ENCODE measurements around the gene GAS2L2. TPM values are rescaled to one million over a fixed set of nuclear protein-coding genes. Genes with fewer than 3 reads are reported as not detected.

Gene GAS2L2
- total and polyA plus RNA-seq, 2 of the 8 experiments (the other 6 are each of a cell fraction or from before 2014, with no cell fraction given): 0.09 to 0.13 TPM

DNA sequence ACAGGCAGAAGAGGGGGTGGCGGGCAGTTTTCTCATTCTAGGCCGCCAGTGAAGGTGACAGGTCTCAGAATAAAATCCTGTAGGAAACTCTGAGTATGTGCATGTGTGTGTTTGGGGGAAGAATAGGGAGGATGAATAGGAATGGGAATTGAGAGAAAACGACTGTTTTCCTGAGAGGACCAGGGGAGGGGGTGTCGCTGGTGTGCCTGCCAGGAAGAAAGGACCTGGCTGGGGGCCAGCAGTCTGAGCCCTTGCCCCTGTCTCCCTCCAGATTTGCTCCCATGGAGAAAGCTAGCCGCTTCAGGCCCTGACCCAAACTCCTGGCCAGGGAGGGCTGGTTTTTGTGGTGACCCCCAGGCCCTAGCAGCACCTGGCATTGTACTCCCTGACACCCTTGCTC is 22.0 kb upstream of the GAS2L2 start:
- Histone ChIP-seq H3K56ac (replicated peaks; ENCODE audit: insufficient read length, low read depth, low read length) (no peak overlapping the region), H2BK12ac (ENCODE audit: low read depth, low read length) (peak overlapping the region; percentile 39; the same call in 1 of the 2 replicates), H3K27ac (ENCODE audit: low read depth, low read length) (no peak overlapping the region), H4K20me1 (replicated peaks in 1 of 2; ENCODE audit: control insufficient read depth in 1 of 2, insufficient read depth in 2 of 2, low read length in 2 of 2) (no peaks in the 10 kb centered on the region), H3K27me3 (replicated peaks in 1 of 4; ENCODE audit: control insufficient read depth in 3 of 4, extremely low read depth in 1 of 4, insufficient read depth in 3 of 4, low read length in 3 of 4) (no peaks in the 10 kb centered on the region), H3K9me3 (ENCODE audit: insufficient read depth in 2 of 2, low read depth in 1 of 2, low read length in 1 of 2) (no peaks in the 10 kb centered on the region; a peak in 1 of 4 replicates), H2AFZ (ENCODE audit: low read length) (no peak overlapping the region), H2BK15ac (ENCODE audit: low read length) (no peak overlapping the region), H2AK5ac (ENCODE audit: low read depth, low read length) (no peak overlapping the region), H2BK120ac (replicated peaks; ENCODE audit: low read depth, low read length) (no peak overlapping the region), H4K8ac (ENCODE audit: extremely low read depth, insufficient read depth, low read length) (no peak overlapping the region), H3K23ac (ENCODE audit: insufficient read length) (no peak overlapping the region), H3K9ac (replicated peaks in 1 of 4; ENCODE audit: extremely low read depth in 1 of 4, low read depth in 3 of 4, low read length in 3 of 4) (no peak overlapping the region), H3K36me3 (ENCODE audit: control insufficient read depth in 2 of 4, insufficient read depth in 4 of 4, low read length in 3 of 4) (no peaks in the 10 kb centered on the region), H3K79me2 (ENCODE audit: control insufficient read depth in 1 of 2, insufficient read depth in 2 of 2, low read length in 2 of 2) (no peaks in the 10 kb centered on the region), H3K14ac (ENCODE audit: insufficient read length) (no peak overlapping the region), H2BK20ac (ENCODE audit: low read length) (0 out of 2 replicates have a peak overlapping the region, but pooled peaks have one; percentile 32), H3K4me1 (replicated peaks in 1 of 4; ENCODE audit: control insufficient read depth in 3 of 4, insufficient read depth in 4 of 4, low read length in 3 of 4) (peaks cover 5 to 21% (median 6%) of the 10 kb centered on the region in 4 experiments), H4K5ac (ENCODE audit: insufficient read length, low read depth, low read length) (no peak overlapping the region), H3K4me3 (ENCODE audit: extremely low read depth in 1 of 4, insufficient read depth in 2 of 4, low read depth in 3 of 4, low read length in 4 of 4) (no peak overlapping the region), H4K91ac (replicated peaks; ENCODE audit: insufficient read length, low read length) (no peak overlapping the region), H3K23me2 (ENCODE audit: low read depth, low read length) (no peaks in the 10 kb centered on the region), H3K18ac (ENCODE audit: extremely low read depth, low read length) (no peak overlapping the region), H3K4me2 (ENCODE audit: insufficient read depth in 1 of 2, low read depth in 2 of 2, low read length in 2 of 2) (no peak overlapping the region), H3K4ac (replicated peaks; ENCODE audit: insufficient read length, low read depth, low read length) (no peak overlapping the region), H3K79me1 (ENCODE audit: low read depth, low read length) (no peaks in the 10 kb centered on the region), H2BK5ac (ENCODE audit: low read depth, low read length) (no peak overlapping the region)
- POLR2A ChIA-PET (ENCODE audit: partially characterized antibody): interaction anchor here (0.8 to 2.9 kb wide), 4 partner anchors 10 to 35 kb away, joined by 3 to 13 read pairs (median 4); partner anchors contain the start of gene TAF15
- 79% methylated on average over 5 of the region's 5 CpGs; no CpG with 5 or more reads in 1 of the 2 experiments for WGBS, 2 experiments (ENCODE audit: extremely low coverage in 1 of 2, insufficient coverage in 1 of 2, insufficient read length in 1 of 2, insufficient replicate concordance in 2 of 2, low coverage in 1 of 2, low lambda C conversion rate in 2 of 2, missing lambda C conversion rate in 1 of 2)
- FAIRE-seq (no peak), DNase-seq (ENCODE audit: low read depth in 1 of 2, low spot score in 2 of 2) (no peak)
- CTCF ChIA-PET (ENCODE audit: partially characterized antibody): interaction anchor here (1.1 to 17.5 kb wide), 4 partner anchors 8 to 34 kb away, joined by 3 to 247 read pairs (median 6); partner anchors contain the start of gene TAF15
- TF ChIP-seq SP2 (IDR thresholded peaks at IDR 0.05; ENCODE audit: low read length): no peak
- TF ChIP-seq EP300 (IDR thresholded peaks at IDR 0.05; ENCODE audit: borderline replicate concordance in 1 of 2, low read depth in 2 of 2, low read length in 2 of 2): no peak
- TF ChIP-seq JUN (IDR thresholded peaks at IDR 0.05; ENCODE audit: low read depth, low read length): no peak
- no peak for TF ChIP-seq KDM4A (IDR thresholded peaks at IDR 0.05; ENCODE audit: low read depth, low read length, severe bottlenecking)
- TF ChIP-seq POLR2A (IDR thresholded peaks at IDR 0.05; ENCODE audit: control extremely low read depth in 1 of 2, low read depth in 2 of 2, low read length in 2 of 2): no peak
- TF ChIP-seq RAD21 (IDR thresholded peaks at IDR 0.05 in 1 of 2, conservative IDR thresholded peaks at IDR 0.05 in 1 of 2; ENCODE audit: low read depth in 2 of 2, low read length in 2 of 2): no peak
- TF ChIP-seq TCF12 (IDR thresholded peaks at IDR 0.05; ENCODE audit: low read depth, low read length): no peak
- TF ChIP-seq TBP (IDR thresholded peaks at IDR 0.05; ENCODE audit: low read depth, low read length): no peak
- TF ChIP-seq GABPA (IDR thresholded peaks at IDR 0.05; ENCODE audit: borderline replicate concordance, insufficient read depth, low read length): no peak
- TF ChIP-seq POU5F1 (IDR thresholded peaks at IDR 0.05; ENCODE audit: low read depth, low read length): no peak
- TF ChIP-seq, protein P1, sequence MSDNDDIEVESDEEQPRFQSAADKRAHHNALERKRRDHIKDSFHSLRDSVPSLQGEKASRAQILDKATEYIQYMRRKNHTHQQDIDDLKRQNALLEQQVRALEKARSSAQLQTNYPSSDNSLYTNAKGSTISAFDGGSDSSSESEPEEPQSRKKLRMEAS (IDR thresholded peaks at IDR 0.05): no peak
- no peak for TF ChIP-seq TEAD4 (IDR thresholded peaks at IDR 0.05; ENCODE audit: low read depth, low read length)
- no peak for TF ChIP-seq YY1 (IDR thresholded peaks at IDR 0.05; ENCODE audit: low read depth, low read length)
- no peak for TF ChIP-seq MAFK (IDR thresholded peaks at IDR 0.05; ENCODE audit: low read depth, low read length)
- no peak for TF ChIP-seq BACH1 (IDR thresholded peaks at IDR 0.05; ENCODE audit: low read length)
